GM19099 (cell line): ENCODE data around the gene HPCAL4.

ENCODE experiments used
- POLR2A ChIP-seq: IDR thresholded peaks from 3 replicates; pipeline ENCODE4 v1.6.1; 2011; ENCODE audit warnings: low read depth; ENCODE audit not compliant: insufficient read length; ENCODE audit errors: extremely low read depth

Gene HPCAL4

GRCh38 chr1:39670689-39671088, 20.5 kb downstream of the HPCAL4 start:
- TF ChIP-seq POLR2A, result no peak

GRCh38 chr1:39668894-39669293, 22.3 kb downstream of the HPCAL4 start:
- no peak for TF ChIP-seq POLR2A

- no peak for TF ChIP-seq POLR2A
Measured at GRCh38 chr1:39668111-39668510, 23.1 kb downstream of the HPCAL4 start.

- no peak for TF ChIP-seq POLR2A
Measured at GRCh38 chr1:39666772-39667171, 24.5 kb downstream of the HPCAL4 start.

GRCh38 chr1:39663559-39663958, 27.7 kb downstream of the HPCAL4 start:
- TF ChIP-seq POLR2A, result no peak

- TF ChIP-seq POLR2A, result no peak
Measured at GRCh38 chr1:39662861-39663260, 28.4 kb downstream of the HPCAL4 start.

- TF ChIP-seq POLR2A, result no peak
Measured at GRCh38 chr1:39659538-39659937, 31.7 kb downstream of the HPCAL4 start.

- TF ChIP-seq POLR2A, result no peak
Measured at GRCh38 chr1:39659110-39659509, 32.1 kb downstream of the HPCAL4 start.

- TF ChIP-seq POLR2A, result no peak
Measured at GRCh38 chr1:39657923-39658485, 33.2 kb downstream of the HPCAL4 start.

- no peak for TF ChIP-seq POLR2A
Measured at GRCh38 chr1:39657402-39657801, 33.8 kb downstream of the HPCAL4 start.

GRCh38 chr1:39656391-39656790, 34.8 kb downstream of the HPCAL4 start:
- TF ChIP-seq POLR2A, result no peak

GRCh38 chr1:39655578-39656268, 35.5 kb downstream of the HPCAL4 start:
- TF ChIP-seq POLR2A, result no peak

- no peak for TF ChIP-seq POLR2A
Measured at GRCh38 chr1:39654291-39654690, 36.9 kb downstream of the HPCAL4 start.

GRCh38 chr1:39653546-39654031, 37.6 kb downstream of the HPCAL4 start:
- TF ChIP-seq POLR2A, result no peak

GRCh38 chr1:39652554-39652953, 38.7 kb downstream of the HPCAL4 start:
- no peak for TF ChIP-seq POLR2A

- no peak for TF ChIP-seq POLR2A
Measured at GRCh38 chr1:39652105-39652504, 39.1 kb downstream of the HPCAL4 start.

GRCh38 chr1:39650431-39650830, 40.8 kb downstream of the HPCAL4 start:
- TF ChIP-seq POLR2A, result no peak

- TF ChIP-seq POLR2A, result no peak
Measured at GRCh38 chr1:39649636-39650185, 41.5 kb downstream of the HPCAL4 start.
